Fibroblast of the aortic adventitia (primary cell): ENCODE results near the gene COL23A1. TPM values are rescaled to one million over a fixed set of nuclear protein-coding genes. Genes with fewer than 3 reads are reported as not detected.

Experiments
- DNase-seq: peaks from one replicate; pipeline ENCODE4 v3.0.0-alpha.2; 2010; ENCODE audit warnings: low read depth
- H3K4me3 ChIP-seq: 2 replicates; pipeline ENCODE4 v1.5.1; 2011; ENCODE audit warnings: low read depth, mild to moderate bottlenecking, control low read depth, low read length, moderate library complexity
- total RNA-seq: library from RNA; depleted of rRNA; stranded (reverse); fragments of >200 nt; gene quantifications from 2 replicates; pipeline ENCODE4 v1.2.3, GENCODE V29; 2012; ENCODE audit warnings: low replicate concordance
- TF ChIP-seq, protein P1 (sequence below): IDR thresholded peaks from 2 replicates; pipeline ENCODE4 v1.5.1; 2011; ENCODE audit warnings: mild to moderate bottlenecking, low read length, control low read depth, inconsistent platforms; ENCODE audit not compliant: insufficient read depth

COL23A1 gene
- total RNA-seq, 1 donor = not detected

DNA sequence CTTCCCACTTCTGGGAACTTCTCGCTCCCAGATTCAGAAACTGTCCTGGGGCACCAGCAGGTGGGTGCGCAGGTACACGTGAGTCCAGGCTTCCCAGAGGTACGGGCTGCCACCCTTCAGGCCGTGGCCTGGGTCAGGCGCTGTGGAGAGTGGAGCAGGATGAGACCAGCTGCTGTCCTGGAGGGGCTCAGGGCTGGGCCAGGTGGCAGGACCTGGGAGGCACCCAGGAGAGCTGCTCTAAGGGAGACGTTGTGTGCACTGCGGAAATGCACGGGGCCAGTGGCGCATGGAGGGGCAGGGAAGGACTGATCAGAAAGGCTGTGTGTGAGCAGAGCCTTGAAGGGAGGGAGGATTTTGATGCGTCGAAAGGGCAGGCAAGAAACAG lies 222.5 kb downstream of the COL23A1 start:
- TF ChIP-seq, protein P1, sequence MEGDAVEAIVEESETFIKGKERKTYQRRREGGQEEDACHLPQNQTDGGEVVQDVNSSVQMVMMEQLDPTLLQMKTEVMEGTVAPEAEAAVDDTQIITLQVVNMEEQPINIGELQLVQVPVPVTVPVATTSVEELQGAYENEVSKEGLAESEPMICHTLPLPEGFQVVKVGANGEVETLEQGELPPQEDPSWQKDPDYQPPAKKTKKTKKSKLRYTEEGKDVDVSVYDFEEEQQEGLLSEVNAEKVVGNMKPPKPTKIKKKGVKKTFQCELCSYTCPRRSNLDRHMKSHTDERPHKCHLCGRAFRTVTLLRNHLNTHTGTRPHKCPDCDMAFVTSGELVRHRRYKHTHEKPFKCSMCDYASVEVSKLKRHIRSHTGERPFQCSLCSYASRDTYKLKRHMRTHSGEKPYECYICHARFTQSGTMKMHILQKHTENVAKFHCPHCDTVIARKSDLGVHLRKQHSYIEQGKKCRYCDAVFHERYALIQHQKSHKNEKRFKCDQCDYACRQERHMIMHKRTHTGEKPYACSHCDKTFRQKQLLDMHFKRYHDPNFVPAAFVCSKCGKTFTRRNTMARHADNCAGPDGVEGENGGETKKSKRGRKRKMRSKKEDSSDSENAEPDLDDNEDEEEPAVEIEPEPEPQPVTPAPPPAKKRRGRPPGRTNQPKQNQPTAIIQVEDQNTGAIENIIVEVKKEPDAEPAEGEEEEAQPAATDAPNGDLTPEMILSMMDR = no peak
- no peak overlapping the region for H3K4me3 ChIP-seq
- no peak for DNase-seq

DNA sequence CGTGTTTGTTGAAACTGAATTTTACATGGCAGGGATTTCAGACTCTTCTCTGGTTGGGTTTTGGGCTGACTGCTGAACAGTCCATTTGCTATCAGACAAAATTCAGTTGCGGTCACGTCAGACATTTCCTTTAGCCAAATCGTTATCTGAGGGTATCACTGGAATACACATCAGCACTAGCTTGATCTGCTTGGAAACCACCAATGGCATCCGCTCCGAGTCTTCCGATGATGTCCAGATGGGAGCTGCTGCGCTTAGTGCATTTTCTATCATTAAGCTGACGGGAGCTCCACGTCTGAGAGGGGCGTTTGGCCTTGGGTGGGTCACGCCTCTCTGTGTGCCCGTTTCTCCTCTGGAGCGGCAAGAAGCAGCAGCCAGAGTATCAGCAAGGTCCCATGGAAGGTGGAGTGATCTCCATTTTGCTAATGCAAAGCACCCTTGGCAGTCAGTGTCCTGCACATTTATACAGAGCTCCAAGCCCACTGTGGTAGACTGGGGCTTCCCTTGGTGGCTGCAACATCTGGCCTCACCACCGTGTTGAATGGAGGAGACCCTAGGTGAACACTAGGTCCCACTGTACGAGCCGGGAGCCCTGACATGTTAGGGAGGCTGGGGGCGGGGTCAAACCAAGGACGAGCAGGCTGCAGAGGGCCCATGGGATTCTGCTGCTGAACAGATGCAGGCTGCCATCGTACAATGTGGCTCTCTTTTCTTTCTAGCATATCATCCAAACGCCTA lies 223.0 kb downstream of the COL23A1 start:
- TF ChIP-seq, protein P1 = no peak
- no peak for DNase-seq
- H3K4me3 ChIP-seq = no peak overlapping the region

DNA sequence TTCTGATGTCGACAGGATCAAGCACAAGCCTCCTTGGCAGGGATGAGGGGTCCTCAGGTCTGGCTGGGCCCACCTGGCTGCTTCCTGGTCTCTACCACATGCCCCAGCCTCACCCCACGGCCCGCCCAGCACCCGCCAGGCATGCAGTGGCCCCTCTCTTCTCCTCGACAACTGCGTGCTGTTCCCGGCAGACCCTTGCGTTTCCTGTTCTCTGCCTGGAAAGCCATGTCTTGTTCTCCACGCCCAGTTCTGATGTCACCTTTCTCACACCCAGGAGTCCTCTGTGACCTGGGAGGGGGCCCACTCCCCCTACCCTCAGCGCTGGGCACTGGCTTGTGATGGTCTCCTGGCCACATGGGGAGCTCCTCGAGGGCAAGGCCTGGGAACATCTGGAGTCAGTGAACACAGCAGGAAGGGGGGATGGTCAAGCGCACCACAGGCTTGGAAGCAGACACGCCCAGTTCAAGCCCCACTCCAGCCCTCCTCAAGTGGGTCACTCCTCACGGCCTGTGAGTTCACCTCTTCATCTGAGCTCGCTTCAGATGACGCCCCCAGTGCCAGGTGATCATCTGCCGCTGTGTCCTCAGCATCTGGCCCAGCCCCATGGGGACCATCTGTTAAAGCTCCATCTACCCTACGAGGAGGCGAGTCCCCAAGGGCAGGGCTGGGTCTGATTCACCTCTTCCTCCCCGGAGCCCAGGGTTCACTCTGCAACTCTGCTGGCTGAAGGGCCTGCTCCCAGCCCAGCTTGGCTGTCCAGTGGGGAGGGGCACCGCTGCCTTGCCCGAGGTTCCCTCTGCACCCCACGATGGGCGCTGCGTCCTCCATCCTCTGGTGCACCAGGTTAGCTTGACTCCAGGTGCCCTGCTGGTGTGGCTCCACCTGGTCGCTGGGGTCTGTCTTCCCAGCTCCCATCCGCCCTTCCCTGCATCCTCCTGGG lies 224.4 kb downstream of the COL23A1 start:
- DNase-seq = no peak
- TF ChIP-seq, protein P1 = no peak

DNA sequence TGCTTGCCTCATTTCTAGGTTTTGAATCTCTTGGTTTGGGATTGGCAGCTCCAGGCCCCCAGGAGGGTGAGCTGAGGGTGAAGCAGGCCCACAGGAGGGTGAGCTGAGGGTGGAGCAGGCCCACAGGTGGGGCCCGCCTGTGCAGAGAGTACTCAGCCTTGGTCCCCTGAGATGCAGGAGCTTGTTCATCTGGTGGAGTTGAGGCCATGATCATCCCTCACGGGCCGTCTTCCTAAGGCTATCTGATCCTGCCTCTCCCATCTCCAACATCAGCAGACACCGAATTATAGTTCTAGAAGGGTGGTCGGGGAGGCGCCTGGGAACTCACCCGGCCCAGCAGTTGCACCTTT lies 225.9 kb downstream of the COL23A1 start:
- TF ChIP-seq, protein P1 = no peak
- DNase-seq = no peak
- no peak overlapping the region for H3K4me3 ChIP-seq

More for the DNA sequence above, 224.4 kb downstream of the COL23A1 start:
- no peak overlapping the region for H3K4me3 ChIP-seq

DNA sequence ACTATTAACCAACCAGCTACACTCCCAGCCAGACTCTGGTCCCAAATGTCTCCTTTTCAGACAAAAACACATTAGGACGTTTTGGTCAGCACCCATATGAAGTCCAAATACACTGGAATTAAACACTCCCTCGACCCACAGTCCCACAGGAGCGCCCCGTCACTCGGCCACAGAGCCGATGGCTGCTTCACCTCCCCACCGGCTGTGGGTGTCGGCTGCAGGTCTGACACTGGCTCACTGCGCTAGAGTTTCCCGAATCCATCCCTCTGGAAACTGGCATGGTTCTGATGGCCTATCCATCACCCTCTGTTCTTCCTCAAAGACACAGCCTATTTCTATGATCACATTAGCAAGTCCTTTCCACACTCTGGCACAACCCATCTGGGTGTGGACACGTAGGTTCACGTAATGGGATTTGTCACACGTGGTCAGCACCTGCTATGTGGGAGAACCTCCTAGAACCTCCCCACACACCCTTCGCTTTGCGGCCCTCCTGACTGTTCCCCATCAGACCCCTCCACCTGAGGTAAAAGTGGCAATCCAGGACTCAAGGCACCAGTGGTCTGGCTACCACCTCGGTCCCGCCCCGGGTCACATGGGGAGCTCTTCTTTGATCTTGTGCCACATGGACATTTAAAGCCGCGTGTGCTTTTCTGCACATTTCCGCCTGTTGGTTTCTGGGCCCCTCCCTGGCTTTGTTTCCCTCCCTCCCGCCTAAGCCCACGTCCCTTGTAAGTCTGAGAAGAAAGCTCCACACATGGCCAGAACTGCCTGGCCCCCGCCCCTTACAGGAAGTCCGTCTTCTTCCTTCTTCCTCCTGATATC lies 226.5 kb downstream of the COL23A1 start:
- no peak for DNase-seq
- H3K4me3 ChIP-seq = no peak overlapping the region
- TF ChIP-seq, protein P1 = no peak

DNA sequence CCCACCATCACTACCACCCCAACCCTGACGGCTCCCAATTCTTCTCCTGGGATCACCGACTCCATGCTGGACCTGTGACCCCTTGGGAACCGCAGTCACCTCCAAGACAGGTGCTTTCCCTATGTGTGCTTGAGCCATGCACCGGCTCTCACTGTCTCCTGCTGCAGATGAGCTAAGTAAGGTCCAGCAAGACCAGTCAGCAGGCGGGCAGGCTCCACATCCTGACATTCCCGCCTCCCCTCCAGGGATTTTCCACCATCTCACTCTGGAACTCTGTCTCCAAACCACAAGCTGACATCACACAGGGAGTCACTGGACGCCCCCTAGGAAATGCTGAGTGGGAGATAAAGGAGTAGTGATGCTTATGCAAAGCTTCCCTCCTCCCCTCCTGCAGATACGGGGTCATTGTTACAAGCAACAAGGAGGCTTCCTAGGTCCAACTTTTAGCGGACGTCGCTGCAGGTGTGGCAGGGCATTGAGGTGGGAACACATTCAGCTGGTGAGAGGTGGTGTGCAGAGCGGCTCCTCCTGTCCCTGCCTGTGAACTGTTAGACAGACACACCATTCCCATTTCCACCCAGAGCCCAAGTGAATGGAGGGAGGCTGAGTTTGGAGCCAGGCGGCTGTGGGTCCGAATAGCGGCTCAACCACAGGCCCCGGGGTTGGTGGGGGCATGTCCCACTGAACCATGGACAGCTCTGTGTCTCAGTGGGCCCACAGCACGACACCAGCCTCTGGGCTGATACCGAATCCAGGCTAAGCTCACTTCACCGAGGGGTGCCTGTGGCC lies 228.3 kb downstream of the COL23A1 start:
- no peak for DNase-seq
- H3K4me3 ChIP-seq = no peak overlapping the region
- TF ChIP-seq, protein P1 = no peak
